Measurements from ENCODE around the gene COPZ1.
A peak's percentile ranks its signal among the peaks of the same experiment; 100 is the strongest.

Gene COPZ1

GRCh38 chr12:54292083-54292930, 32.6 kb upstream of the COPZ1 start:
- no peak overlapping the region for H3K4me3 ChIP-seq (ENCODE audit: low read depth, low read length)
- DNase-seq (ENCODE audit: low read depth, low spot score): no peak
- TF ChIP-seq CTCF (IDR thresholded peaks at IDR 0.05; ENCODE audit: low read depth, low read length): no peak
- in situ Hi-C loops (cut with HindIII; ENCODE audit: low sequenced_read_pairs): no loop called here

DNA sequence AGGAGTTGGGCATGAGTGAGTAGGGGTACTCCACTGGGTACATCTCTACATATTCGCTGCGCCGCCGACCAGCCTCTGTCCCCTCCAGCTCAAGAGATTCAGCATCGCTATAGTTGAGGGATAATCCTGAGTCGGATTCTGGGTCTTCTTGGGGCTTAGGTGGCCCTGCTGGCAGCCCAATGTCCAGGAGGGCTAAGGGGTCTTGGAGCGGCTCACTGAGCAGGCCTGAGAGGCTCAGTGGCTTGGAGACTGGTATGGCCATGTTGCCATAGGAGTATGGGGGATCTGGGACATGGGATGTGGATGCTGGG, 32.0 kb upstream of the COPZ1 start:
- no peak overlapping the region for H3K4me3 ChIP-seq (ENCODE audit: low read depth, low read length)
- TF ChIP-seq CTCF (IDR thresholded peaks at IDR 0.05; ENCODE audit: low read depth, low read length): no peak
- DNase-seq (ENCODE audit: low read depth, low spot score): no peak
- in situ Hi-C loops (cut with HindIII; ENCODE audit: low sequenced_read_pairs): no loop called here

DNA sequence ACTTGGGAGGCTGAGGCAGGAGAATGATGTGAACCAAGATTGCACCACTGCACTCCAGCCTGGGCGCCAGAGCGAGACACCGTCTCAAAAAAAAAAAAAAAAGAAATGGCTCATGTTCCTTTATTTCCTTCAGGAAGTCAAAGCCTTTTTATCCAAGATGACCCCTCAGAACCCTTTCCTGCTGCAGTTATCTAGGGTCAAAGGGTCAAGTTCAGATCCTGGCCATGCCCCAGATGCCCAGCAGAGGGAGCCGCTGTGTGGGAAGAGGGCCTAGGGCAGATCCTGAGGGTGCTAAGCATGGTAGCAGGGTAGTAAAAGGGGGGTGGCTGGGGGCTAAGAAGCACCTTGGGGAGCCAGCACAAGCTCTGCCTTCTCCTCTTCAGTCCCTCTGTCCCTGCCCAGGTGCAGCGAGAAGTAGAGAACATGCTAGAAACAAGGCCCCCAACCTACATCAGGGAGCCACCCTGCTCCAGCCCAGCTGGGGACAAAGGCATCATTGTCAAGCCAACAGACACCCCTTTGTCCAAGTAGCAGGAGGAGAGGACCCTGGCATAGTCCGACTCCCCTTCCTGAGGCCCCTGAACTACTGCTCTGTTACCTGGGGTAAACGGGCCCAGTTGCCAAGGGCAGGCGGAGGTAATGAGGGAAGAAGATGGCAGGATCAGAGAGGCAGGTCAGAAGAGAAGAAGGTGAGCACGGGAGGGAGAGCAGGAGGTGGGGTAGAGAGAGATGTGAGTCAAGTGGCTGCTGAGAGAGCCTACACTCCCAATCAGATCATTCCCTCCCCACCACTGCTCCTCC, 30.6 kb upstream of the COPZ1 start:
- TF ChIP-seq CTCF (IDR thresholded peaks at IDR 0.05; ENCODE audit: low read depth, low read length): peak; percentile 81
- no peak for DNase-seq (ENCODE audit: low read depth, low spot score)
- in situ Hi-C loops (cut with HindIII; ENCODE audit: low sequenced_read_pairs): no loop called here
- no peak overlapping the region for H3K4me3 ChIP-seq (ENCODE audit: low read depth, low read length)

- TF ChIP-seq CTCF (IDR thresholded peaks at IDR 0.05; ENCODE audit: low read depth, low read length): no peak
- no peak for DNase-seq (ENCODE audit: low read depth, low spot score)
- in situ Hi-C loops (cut with HindIII; ENCODE audit: low sequenced_read_pairs): no loop called here
- H3K4me3 ChIP-seq (ENCODE audit: low read depth, low read length): no peak overlapping the region
These were observed 29.9 kb upstream of the COPZ1 start for GRCh38 chr12:54294953-54295566.

GRCh38 chr12:54296393-54297099, 28.4 kb upstream of the COPZ1 start:
- no peak for DNase-seq (ENCODE audit: low read depth, low spot score)
- no peak overlapping the region for H3K4me3 ChIP-seq (ENCODE audit: low read depth, low read length)
- TF ChIP-seq CTCF (IDR thresholded peaks at IDR 0.05; ENCODE audit: low read depth, low read length): no peak
- in situ Hi-C loops (cut with HindIII; ENCODE audit: low sequenced_read_pairs): no loop called here

- TF ChIP-seq CTCF (IDR thresholded peaks at IDR 0.05; ENCODE audit: low read depth, low read length): no peak
- no peak overlapping the region for H3K4me3 ChIP-seq (ENCODE audit: low read depth, low read length)
- in situ Hi-C loops (cut with HindIII; ENCODE audit: low sequenced_read_pairs): no loop called here
- DNase-seq (ENCODE audit: low read depth, low spot score): no peak
These were observed 26.0 kb upstream of the COPZ1 start for GRCh38 chr12:54298904-54299303.
